DOHH2 (cell line): Measurements from ENCODE around the gene SLFNL1.

Experiments used
- H3F3A ChIP-seq: fragments of 200-600 bp; sonication (generic), shearing (Covaris generic); 2 replicates; pipeline ENCODE4 v1.6.0; 2016; ENCODE audit warnings: antibody characterized with exemption, mild to moderate bottlenecking; ENCODE audit not compliant: control insufficient read depth, insufficient read depth
- H3K27ac ChIP-seq: fragments of 200-600 bp; sonication (generic); 2 replicates; pipeline ENCODE4 v1.5.1; 2014; ENCODE audit warnings: low read depth, mild to moderate bottlenecking, low read length, moderate library complexity
- H3K27me3 ChIP-seq: fragments of 200-600 bp; sonication (generic); 2 replicates; pipeline ENCODE4 v1.6.1; 2014; ENCODE audit warnings: mild to moderate bottlenecking, low read length, mixed read lengths; ENCODE audit not compliant: control insufficient read depth
- H3K36me3 ChIP-seq: fragments of 200-600 bp; sonication (generic); 2 replicates; pipeline ENCODE4 v1.6.1; 2014; ENCODE audit warnings: mild to moderate bottlenecking, low read length, moderate library complexity, mixed read lengths; ENCODE audit not compliant: control insufficient read depth
- H3K4me1 ChIP-seq: fragments of 200-600 bp; sonication (generic); 2 replicates; pipeline ENCODE4 v1.6.1; 2014; ENCODE audit warnings: mild to moderate bottlenecking, low read length, mixed read lengths; ENCODE audit not compliant: control insufficient read depth
- H3K4me2 ChIP-seq: fragments of 200-600 bp; sonication (generic); 2 replicates; pipeline ENCODE4 v1.6.0; 2014; ENCODE audit warnings: mild to moderate bottlenecking, low read length, moderate library complexity
- H3K4me3 ChIP-seq: fragments of 200-600 bp; sonication (generic); 2 replicates; pipeline ENCODE4 v1.5.1; 2014; ENCODE audit warnings: mild to moderate bottlenecking, low read length, mixed read lengths
- H3K79me2 ChIP-seq: fragments of 200-600 bp; sonication (generic); 2 replicates; pipeline ENCODE4 v1.6.1; 2014; ENCODE audit warnings: mild to moderate bottlenecking, low read length, mixed read lengths; ENCODE audit not compliant: control insufficient read depth
- H3K9me2 ChIP-seq: fragments of 200-600 bp; sonication (generic); replicated peaks from 2 replicates; pipeline ENCODE4 v1.6.1; 2014; ENCODE audit warnings: mild to moderate bottlenecking, low read length, mixed read lengths; ENCODE audit not compliant: control insufficient read depth
- H3K9me3 ChIP-seq: fragments of 200-600 bp; sonication (generic); 2 replicates; pipeline ENCODE4 v1.6.1; 2014; ENCODE audit warnings: antibody characterized with exemption, low read length, mixed read lengths; ENCODE audit not compliant: control insufficient read depth, insufficient read depth
- H4K20me1 ChIP-seq: fragments of 200-600 bp; sonication (generic); 2 replicates; pipeline ENCODE4 v1.6.0; 2014; ENCODE audit warnings: low read depth, mild to moderate bottlenecking, antibody characterized with exemption, low read length, moderate library complexity; ENCODE audit not compliant: control insufficient read depth, insufficient read depth
- CTCF ChIP-seq: fragments of 200-600 bp; sonication (generic); IDR thresholded peaks from one replicate; pipeline ENCODE4 v1.5.1; 2014; ENCODE audit warnings: antibody characterized with exemption, mild to moderate bottlenecking, low read depth, low read length; ENCODE audit not compliant: poor library complexity, severe bottlenecking
- EZH2phosphoT487 ChIP-seq: fragments of 200-600 bp; sonication (generic); IDR thresholded peaks from 2 replicates; pipeline ENCODE4 v1.6.1; 2017; ENCODE audit warnings: borderline replicate concordance, mild to moderate bottlenecking, antibody characterized with exemption, low read length, moderate library complexity, mixed read lengths

The SLFNL1 gene

GRCh38 chr1:40989066-40989465 lies 32.5 kb downstream of the SLFNL1 start:
- no peaks in the 10 kb centered on the region for H3K27me3 ChIP-seq
- TF ChIP-seq CTCF (no peak), EZH2phosphoT487 (no peak)

GRCh38 chr1:40988280-40988679 lies 33.2 kb downstream of the SLFNL1 start:
- Histone ChIP-seq H3K79me2 (peaks cover 89% of the 10 kb centered on the region), H3K4me3 (no peak overlapping the region), H3K27ac (no peak overlapping the region), H3K27me3 (no peaks in the 10 kb centered on the region), H3K36me3 (peaks cover 98% of the 10 kb centered on the region), H3F3A (no peaks in the 10 kb centered on the region), H3K9me3 (no peaks in the 10 kb centered on the region), H3K4me2 (no peak overlapping the region), H3K4me1 (no peaks in the 10 kb centered on the region), H4K20me1 (peaks cover 28% of the 10 kb centered on the region; the same call in 1 of the 2 replicates), H3K9me2 (no peaks in the 10 kb centered on the region)
- no peak for TF ChIP-seq CTCF
- no peak for TF ChIP-seq EZH2phosphoT487

More at GRCh38 chr1:40989066-40989465, 32.5 kb downstream of the SLFNL1 start:
- H3K9me3 ChIP-seq = no peaks in the 10 kb centered on the region
- H3K9me2 ChIP-seq = no peaks in the 10 kb centered on the region
- no peaks in the 10 kb centered on the region for H3F3A ChIP-seq
- H3K4me2 ChIP-seq = no peak overlapping the region
- H3K4me3 ChIP-seq = no peak overlapping the region
- H3K36me3 ChIP-seq = peaks cover 98% of the 10 kb centered on the region
- H3K79me2 ChIP-seq = peaks cover 83% of the 10 kb centered on the region
- no peak overlapping the region for H3K27ac ChIP-seq
- H4K20me1 ChIP-seq = peaks cover 25% of the 10 kb centered on the region; the same call in 1 of the 2 replicates
- no peaks in the 10 kb centered on the region for H3K4me1 ChIP-seq

GRCh38 chr1:40987439-40988276 lies 33.9 kb downstream of the SLFNL1 start:
- Histone ChIP-seq H3K9me2 (no peaks in the 10 kb centered on the region), H3K4me2 (no peak overlapping the region), H3K27me3 (no peaks in the 10 kb centered on the region), H3K36me3 (peaks cover 98% of the 10 kb centered on the region), H3K79me2 (peaks cover 91% of the 10 kb centered on the region), H4K20me1 (peaks cover 28% of the 10 kb centered on the region; the same call in 1 of the 2 replicates), H3K9me3 (no peaks in the 10 kb centered on the region), H3F3A (no peaks in the 10 kb centered on the region), H3K4me3 (no peak overlapping the region), H3K27ac (no peak overlapping the region), H3K4me1 (peaks cover 3% of the 10 kb centered on the region)
- TF ChIP-seq EZH2phosphoT487 (no peak), CTCF (no peak)
